Measurements from ENCODE around the gene ARHGAP26. TPM values are rescaled to one million over a fixed set of nuclear protein-coding genes. Genes with fewer than 3 reads are reported as not detected.

Gene ARHGAP26
- total RNA-seq, 1 experiment from 2014 or later = 34.5 TPM

DNA sequence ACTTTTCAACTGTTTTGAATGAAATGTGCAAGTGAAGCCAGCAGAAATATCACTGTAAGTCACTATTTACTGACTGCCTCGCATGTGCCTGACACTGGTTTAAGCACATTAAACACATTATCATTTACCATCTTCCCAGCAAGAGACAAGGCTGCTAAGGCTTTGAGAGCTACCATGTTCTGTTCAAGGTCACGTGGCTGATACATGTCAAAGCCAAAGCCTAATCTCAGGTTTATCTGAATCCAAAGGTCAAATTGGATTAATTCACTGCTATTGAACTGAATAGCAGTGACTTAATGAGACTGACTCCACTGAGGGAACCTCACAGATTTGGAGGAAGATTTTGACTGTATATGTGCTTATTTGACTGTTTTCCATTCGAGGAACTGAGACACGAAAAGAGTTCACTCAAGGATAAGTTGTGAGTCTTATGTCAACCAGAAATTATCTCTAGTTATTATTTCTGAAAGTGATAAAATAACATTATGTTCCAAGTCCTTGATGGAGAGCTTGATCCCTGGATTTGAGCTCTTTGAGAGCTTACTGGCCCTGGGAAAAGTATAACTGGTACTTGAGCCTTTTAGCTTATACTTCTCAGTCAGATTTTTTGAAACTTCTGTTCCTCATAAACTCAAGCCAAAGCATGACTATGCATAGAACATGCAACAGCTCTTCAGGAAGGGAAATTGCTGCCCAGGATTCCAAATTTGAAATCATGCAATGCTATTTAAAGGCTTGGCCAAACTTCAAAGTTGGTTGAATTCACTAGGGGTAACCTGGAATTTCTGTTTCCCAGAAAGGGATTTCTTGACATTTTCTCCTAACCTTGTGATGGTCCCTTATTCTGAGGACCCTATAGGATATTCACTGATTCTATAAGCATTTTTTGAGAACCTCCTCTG is 23.4 kb upstream of the ARHGAP26 start:
- Histone ChIP-seq H3K4me2 (ENCODE audit: low read length) (no peak overlapping the region), H3K27me3 (ENCODE audit: insufficient read depth, low read length) (no peaks in the 10 kb centered on the region), H3K9me2 (ENCODE audit: insufficient read depth) (0 out of 2 replicates have a peak, but pooled peaks cover 4% of the 10 kb centered on the region), H3K4me3 (replicated peaks in 1 of 2; ENCODE audit: low read depth in 1 of 2, low read length in 2 of 2) (no peak overlapping the region), H2AFZ (ENCODE audit: low read depth, low read length, poor library complexity, severe bottlenecking) (no peak overlapping the region), H3K4me1 (ENCODE audit: control insufficient read depth in 1 of 2, insufficient read depth in 2 of 2, low read length in 2 of 2) (peaks cover 3 to 16% of the 10 kb centered on the region in 2 experiments; a peak in 3 of 4 replicates), H3K9ac (ENCODE audit: low read length) (no peak overlapping the region), H3K27ac (ENCODE audit: low read depth, low read length) (no peak overlapping the region), H4K20me1 (ENCODE audit: insufficient read depth) (no peaks in the 10 kb centered on the region), H3K36me3 (ENCODE audit: control insufficient read depth in 1 of 2, insufficient read depth in 2 of 2, low read length in 2 of 2) (no peaks in the 10 kb centered on the region), H3K9me3 (ENCODE audit: control insufficient read depth in 1 of 2, insufficient read depth in 1 of 2, low read depth in 1 of 2, low read length in 2 of 2) (no peaks in the 10 kb centered on the region), H3K79me2 (ENCODE audit: insufficient read depth, low read length) (no peaks in the 10 kb centered on the region)
- POLR2A ChIA-PET = no interaction called here
- CTCF ChIA-PET = interaction anchor here (1.0 to 5.8 kb wide), 8 partner anchors 29 to 142 kb away, joined by 3 to 96 read pairs (median 26); no protein-coding TSS in a partner anchor
- intact Hi-C loops (cut with micrococcal nuclease) = no loop called here
- BruUV-seq (replicated peaks) = no TSS peak
- RAD21 ChIA-PET (ENCODE audit: low non-redundant PET in 1 of 2, low total read pairs in 2 of 2, uncharacterized antibody in 2 of 2, unreplicated experiment in 2 of 2) = interaction anchor here (0.8 to 2.9 kb wide), 4 partner anchors 126 to 142 kb away, joined by 3 to 15 read pairs (median 5); no protein-coding TSS in a partner anchor
- no peak for ATAC-seq
- no peak for DNase-seq (ENCODE audit: low read depth, low spot score)
- no peak for TF ChIP-seq FOSL1 (IDR thresholded peaks at IDR 0.05; ENCODE audit: low read depth)
- TF ChIP-seq, protein P1, sequence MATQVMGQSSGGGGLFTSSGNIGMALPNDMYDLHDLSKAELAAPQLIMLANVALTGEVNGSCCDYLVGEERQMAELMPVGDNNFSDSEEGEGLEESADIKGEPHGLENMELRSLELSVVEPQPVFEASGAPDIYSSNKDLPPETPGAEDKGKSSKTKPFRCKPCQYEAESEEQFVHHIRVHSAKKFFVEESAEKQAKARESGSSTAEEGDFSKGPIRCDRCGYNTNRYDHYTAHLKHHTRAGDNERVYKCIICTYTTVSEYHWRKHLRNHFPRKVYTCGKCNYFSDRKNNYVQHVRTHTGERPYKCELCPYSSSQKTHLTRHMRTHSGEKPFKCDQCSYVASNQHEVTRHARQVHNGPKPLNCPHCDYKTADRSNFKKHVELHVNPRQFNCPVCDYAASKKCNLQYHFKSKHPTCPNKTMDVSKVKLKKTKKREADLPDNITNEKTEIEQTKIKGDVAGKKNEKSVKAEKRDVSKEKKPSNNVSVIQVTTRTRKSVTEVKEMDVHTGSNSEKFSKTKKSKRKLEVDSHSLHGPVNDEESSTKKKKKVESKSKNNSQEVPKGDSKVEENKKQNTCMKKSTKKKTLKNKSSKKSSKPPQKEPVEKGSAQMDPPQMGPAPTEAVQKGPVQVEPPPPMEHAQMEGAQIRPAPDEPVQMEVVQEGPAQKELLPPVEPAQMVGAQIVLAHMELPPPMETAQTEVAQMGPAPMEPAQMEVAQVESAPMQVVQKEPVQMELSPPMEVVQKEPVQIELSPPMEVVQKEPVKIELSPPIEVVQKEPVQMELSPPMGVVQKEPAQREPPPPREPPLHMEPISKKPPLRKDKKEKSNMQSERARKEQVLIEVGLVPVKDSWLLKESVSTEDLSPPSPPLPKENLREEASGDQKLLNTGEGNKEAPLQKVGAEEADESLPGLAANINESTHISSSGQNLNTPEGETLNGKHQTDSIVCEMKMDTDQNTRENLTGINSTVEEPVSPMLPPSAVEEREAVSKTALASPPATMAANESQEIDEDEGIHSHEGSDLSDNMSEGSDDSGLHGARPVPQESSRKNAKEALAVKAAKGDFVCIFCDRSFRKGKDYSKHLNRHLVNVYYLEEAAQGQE (IDR thresholded peaks at IDR 0.05; ENCODE audit: low read depth) = no peak
- TF ChIP-seq POLR2AphosphoS5 (IDR thresholded peaks at IDR 0.05; ENCODE audit: low read depth, low read length) = no peak
- TF ChIP-seq, protein P2, sequence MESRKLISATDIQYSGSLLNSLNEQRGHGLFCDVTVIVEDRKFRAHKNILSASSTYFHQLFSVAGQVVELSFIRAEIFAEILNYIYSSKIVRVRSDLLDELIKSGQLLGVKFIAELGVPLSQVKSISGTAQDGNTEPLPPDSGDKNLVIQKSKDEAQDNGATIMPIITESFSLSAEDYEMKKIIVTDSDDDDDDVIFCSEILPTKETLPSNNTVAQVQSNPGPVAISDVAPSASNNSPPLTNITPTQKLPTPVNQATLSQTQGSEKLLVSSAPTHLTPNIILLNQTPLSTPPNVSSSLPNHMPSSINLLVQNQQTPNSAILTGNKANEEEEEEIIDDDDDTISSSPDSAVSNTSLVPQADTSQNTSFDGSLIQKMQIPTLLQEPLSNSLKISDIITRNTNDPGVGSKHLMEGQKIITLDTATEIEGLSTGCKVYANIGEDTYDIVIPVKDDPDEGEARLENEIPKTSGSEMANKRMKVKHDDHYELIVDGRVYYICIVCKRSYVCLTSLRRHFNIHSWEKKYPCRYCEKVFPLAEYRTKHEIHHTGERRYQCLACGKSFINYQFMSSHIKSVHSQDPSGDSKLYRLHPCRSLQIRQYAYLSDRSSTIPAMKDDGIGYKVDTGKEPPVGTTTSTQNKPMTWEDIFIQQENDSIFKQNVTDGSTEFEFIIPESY (IDR thresholded peaks at IDR 0.05; ENCODE audit: extremely low read depth, insufficient replicate concordance, low read length) = no peak
- TF ChIP-seq, protein P3, sequence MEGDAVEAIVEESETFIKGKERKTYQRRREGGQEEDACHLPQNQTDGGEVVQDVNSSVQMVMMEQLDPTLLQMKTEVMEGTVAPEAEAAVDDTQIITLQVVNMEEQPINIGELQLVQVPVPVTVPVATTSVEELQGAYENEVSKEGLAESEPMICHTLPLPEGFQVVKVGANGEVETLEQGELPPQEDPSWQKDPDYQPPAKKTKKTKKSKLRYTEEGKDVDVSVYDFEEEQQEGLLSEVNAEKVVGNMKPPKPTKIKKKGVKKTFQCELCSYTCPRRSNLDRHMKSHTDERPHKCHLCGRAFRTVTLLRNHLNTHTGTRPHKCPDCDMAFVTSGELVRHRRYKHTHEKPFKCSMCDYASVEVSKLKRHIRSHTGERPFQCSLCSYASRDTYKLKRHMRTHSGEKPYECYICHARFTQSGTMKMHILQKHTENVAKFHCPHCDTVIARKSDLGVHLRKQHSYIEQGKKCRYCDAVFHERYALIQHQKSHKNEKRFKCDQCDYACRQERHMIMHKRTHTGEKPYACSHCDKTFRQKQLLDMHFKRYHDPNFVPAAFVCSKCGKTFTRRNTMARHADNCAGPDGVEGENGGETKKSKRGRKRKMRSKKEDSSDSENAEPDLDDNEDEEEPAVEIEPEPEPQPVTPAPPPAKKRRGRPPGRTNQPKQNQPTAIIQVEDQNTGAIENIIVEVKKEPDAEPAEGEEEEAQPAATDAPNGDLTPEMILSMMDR (IDR thresholded peaks at IDR 0.05 in 2 of 3, conservative IDR thresholded peaks at IDR 0.05 in 1 of 3; ENCODE audit: borderline replicate concordance in 1 of 3, insufficient read depth in 1 of 3, low read depth in 2 of 3, low read length in 2 of 3) = no peak
- no peak for TF ChIP-seq JUND (IDR thresholded peaks at IDR 0.05)
- no peak for TF ChIP-seq RAD21 (IDR thresholded peaks at IDR 0.05; ENCODE audit: low read depth)
- TF ChIP-seq SRF (IDR thresholded peaks at IDR 0.05; ENCODE audit: low read depth) = no peak
- no peak for TF ChIP-seq EGR1 (IDR thresholded peaks at IDR 0.05; ENCODE audit: low read depth)
- TF ChIP-seq SIN3A (IDR thresholded peaks at IDR 0.05; ENCODE audit: low read depth) = no peak
- no peak for TF ChIP-seq SP1 (IDR thresholded peaks at IDR 0.05; ENCODE audit: low read depth)
- no peak for TF ChIP-seq ELF1 (IDR thresholded peaks at IDR 0.05; ENCODE audit: borderline replicate concordance, low read depth)
- TF ChIP-seq POLR2A (IDR thresholded peaks at IDR 0.05; ENCODE audit: borderline replicate concordance, extremely low read depth, insufficient read depth, insufficient read length) = no peak
- TF ChIP-seq EZH2phosphoT487 (IDR thresholded peaks at IDR 0.05; ENCODE audit: borderline replicate concordance) = no peak
- TF ChIP-seq TCF7L2 (IDR thresholded peaks at IDR 0.05; ENCODE audit: borderline replicate concordance, extremely low read depth, insufficient read depth, insufficient read length) = no peak
- no peak for TF ChIP-seq EZH2 (IDR thresholded peaks at IDR 0.05)
- no peak for TF ChIP-seq CEBPB (IDR thresholded peaks at IDR 0.05; ENCODE audit: low read depth)
- no peak for TF ChIP-seq ZFX (IDR thresholded peaks at IDR 0.05)
- TF ChIP-seq, protein P4, sequence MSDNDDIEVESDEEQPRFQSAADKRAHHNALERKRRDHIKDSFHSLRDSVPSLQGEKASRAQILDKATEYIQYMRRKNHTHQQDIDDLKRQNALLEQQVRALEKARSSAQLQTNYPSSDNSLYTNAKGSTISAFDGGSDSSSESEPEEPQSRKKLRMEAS (IDR thresholded peaks at IDR 0.05) = no peak
